Endothelial cell of umbilical vein (primary cell): Measurements from ENCODE around the gene PRSS33. TPM values are rescaled to one million over a fixed set of nuclear protein-coding genes. Genes with fewer than 3 reads are reported as not detected.

Experiments used
- BruUV-seq: library from RNA; stranded (reverse); fragments of 400-500 nt; replicated peaks from 2 replicates; lab custom pipeline; 2021; lab: Mats Ljungman, UMichigan
- CTCF ChIA-PET: fragments of 300-600, 350-600 bp; sonication (Branson Sonifier 250); formaldehyde crosslinking; loops from one replicate; lab custom pipeline; 2021; ENCODE audit warnings: antibody characterized with exemption, inconsistent platforms; lab: Charles Lee
- POLR2A ChIA-PET: fragments of 300-600, 350-600 bp; sonication (Branson Sonifier 250); formaldehyde crosslinking; loops from one replicate; lab custom pipeline; 2021; ENCODE audit warnings: antibody characterized with exemption, inconsistent platforms; lab: Charles Lee
- DNase-seq: peaks from one replicate; pipeline ENCODE4 v3.0.0-alpha.2; 2011; ENCODE audit warnings: low read depth, low spot score
- FAIRE-seq: peaks from 2 replicates; lab custom pipeline; 2011; peaks lifted over from hg19 to GRCh38; lab: Jason Lieb, UNC
- H2AFZ ChIP-seq: 2 replicates; pipeline ENCODE4 v1.6.0; 2012; ENCODE audit warnings: low read depth, low read length, control low read depth, inconsistent platforms
- H3K27ac ChIP-seq: 2 replicates; pipeline ENCODE4 v1.5.1; 2011; ENCODE audit warnings: low read depth, mild to moderate bottlenecking, control low read depth, low read length, moderate library complexity; ENCODE audit not compliant: insufficient read depth
- H3K27me3 ChIP-seq, 2 experiments: 2 replicates each; pipeline versions ENCODE4 v1.6.0 to v1.6.1; 2011; ENCODE audit warnings: low read length in 2 of 2, mixed read lengths in 1 of 2; ENCODE audit not compliant: control insufficient read depth in 2 of 2, insufficient read depth in 2 of 2
- H3K36me3 ChIP-seq, 2 experiments: 2 replicates in 1 of 2; 3 replicates in 1 of 2; pipeline ENCODE4 v1.5.1; 2011; ENCODE audit warnings: low read length in 2 of 2, mild to moderate bottlenecking in 1 of 2, moderate library complexity in 1 of 2; ENCODE audit not compliant: control insufficient read depth in 2 of 2, insufficient read depth in 2 of 2; ENCODE audit errors: extremely low read depth in 1 of 2
- H3K4me1 ChIP-seq: 3 replicates; pipeline ENCODE4 v1.5.1; 2011; ENCODE audit warnings: mild to moderate bottlenecking, low read length; ENCODE audit not compliant: control insufficient read depth, insufficient read depth; ENCODE audit errors: extremely low read depth
- H3K4me2 ChIP-seq: 2 replicates; pipeline ENCODE4 v1.6.1; 2011; ENCODE audit warnings: low read length, control low read depth, mixed read lengths; ENCODE audit not compliant: insufficient read depth
- H3K4me3 ChIP-seq, 3 experiments: fragments of 200-600 bp in 1 of 3; sonication (generic), shearing (Covaris generic) in 1 of 3; replicated peaks in 1 of 3; 2 replicates each; pipeline ENCODE4 v1.5.1; 2011 to 2016; ENCODE audit warnings: control low read depth in 3 of 3, low read length in 3 of 3, mild to moderate bottlenecking in 2 of 3, inconsistent platforms in 1 of 3, low read depth in 1 of 3, moderate library complexity in 1 of 3; ENCODE audit not compliant: insufficient read depth in 1 of 3
- H3K79me2 ChIP-seq: 2 replicates; pipeline ENCODE4 v1.6.0; 2012; ENCODE audit warnings: low read length, inconsistent platforms; ENCODE audit not compliant: control insufficient read depth, insufficient read depth
- H3K9ac ChIP-seq: replicated peaks from 2 replicates; pipeline ENCODE3; 2011; ENCODE audit warnings: low read length, control low read depth; ENCODE audit not compliant: insufficient read depth; ENCODE audit errors: extremely low read depth
- H3K9me1 ChIP-seq: replicated peaks from 3 replicates; pipeline ENCODE4 v1.6.0; 2011; ENCODE audit warnings: mild to moderate bottlenecking, low read length; ENCODE audit not compliant: control insufficient read depth, insufficient read depth; ENCODE audit errors: extremely low read depth
- H3K9me3 ChIP-seq: replicated peaks from 2 replicates; pipeline ENCODE4 v1.5.1; 2012; ENCODE audit warnings: low read length, inconsistent platforms; ENCODE audit not compliant: control insufficient read depth, insufficient read depth
- H4K20me1 ChIP-seq: replicated peaks from 2 replicates; pipeline ENCODE3; 2011; ENCODE audit warnings: mild to moderate bottlenecking, low read length; ENCODE audit not compliant: control insufficient read depth, insufficient read depth; ENCODE audit errors: extremely low read depth
- EZH2 ChIP-seq: IDR thresholded peaks from 2 replicates; pipeline ENCODE4 v1.6.1; 2012; ENCODE audit warnings: borderline replicate concordance, low read depth, mild to moderate bottlenecking, moderate library complexity, low read length, inconsistent platforms; ENCODE audit not compliant: severe bottlenecking
- FOS ChIP-seq: IDR thresholded peaks from 2 replicates; pipeline ENCODE4 v1.6.1; 2011; ENCODE audit warnings: mild to moderate bottlenecking, low read length, moderate library complexity, borderline replicate concordance; ENCODE audit not compliant: insufficient read depth
- GATA2 ChIP-seq: IDR thresholded peaks from 2 replicates; pipeline ENCODE4 v1.7.0; 2011; ENCODE audit warnings: low read depth, mild to moderate bottlenecking, moderate library complexity, mixed read lengths, low read length; ENCODE audit not compliant: insufficient read length, insufficient read depth
- JUN ChIP-seq: IDR thresholded peaks from 2 replicates; pipeline ENCODE4 v1.6.1; 2011; ENCODE audit warnings: borderline replicate concordance, low read depth; ENCODE audit not compliant: insufficient read length, insufficient read depth
- MAX ChIP-seq: IDR thresholded peaks from 2 replicates; pipeline ENCODE4 v1.6.1; 2011; ENCODE audit not compliant: insufficient read depth, insufficient read length
- MYC ChIP-seq: IDR thresholded peaks from one replicate; pipeline ENCODE4 v1.6.1; 2011; ENCODE audit warnings: mild to moderate bottlenecking, low read depth, low read length
- POLR2A ChIP-seq: IDR thresholded peaks from 2 replicates; pipeline ENCODE4 v1.6.1; 2012; ENCODE audit warnings: low read depth, mild to moderate bottlenecking, control low read depth, low read length
- POLR2AphosphoS5 ChIP-seq: IDR thresholded peaks from 2 replicates; pipeline ENCODE4 v1.6.1; 2012; ENCODE audit warnings: low read depth, mild to moderate bottlenecking, control low read depth, low read length, moderate library complexity; ENCODE audit not compliant: insufficient read depth
- dilution Hi-C: fragments of 300-500 bp; cut with MboI; formaldehyde crosslinking; loops from one replicate; pipeline ENCODE4 v1.15.0; 2019; ENCODE audit warnings: low sequenced_read_pairs; ENCODE audit not compliant: extremely low pct_ligation_motif_present
- intact Hi-C: fragments of 100-400 bp; cut with micrococcal nuclease; formaldehyde crosslinking; loops from one replicate; pipeline ENCODE4 v1.10.0; 2022
- polyA plus RNA-seq, 4 experiments: library from polyadenylated mRNA; depleted of rRNA in 3 of 4; stranded (reverse) in 3 of 4; unstranded in 1 of 4; fragments of >200 nt; gene quantifications; 2 replicates each; pipeline versions ENCODE4 v1.2.1 to v1.2.3, GENCODE V29; 2011 to 2012; ENCODE audit warnings: missing spikeins in 1 of 4
- total RNA-seq: library from RNA; stranded (reverse); gene quantifications from 2 replicates; pipeline ENCODE4 v1.2.3, GENCODE V29; 2021
- TF ChIP-seq, protein P1 (sequence below), 2 donors: IDR thresholded peaks; 1 replicate in 1 of 2; 2 replicates in 1 of 2; pipeline ENCODE4 v1.5.1; 2011; ENCODE audit warnings: low read length in 2 of 2, mild to moderate bottlenecking in 2 of 2, moderate library complexity in 2 of 2, control low read depth in 1 of 2, inconsistent platforms in 1 of 2, low read depth in 1 of 2; ENCODE audit not compliant: insufficient read depth in 1 of 2; ENCODE audit errors: extremely low read depth in 1 of 2

PRSS33 gene
- total and polyA plus RNA-seq, 2 donors (not counting 3 experiments of a cell fraction or from before 2014, with no cell fraction given), result not detected

DNA sequence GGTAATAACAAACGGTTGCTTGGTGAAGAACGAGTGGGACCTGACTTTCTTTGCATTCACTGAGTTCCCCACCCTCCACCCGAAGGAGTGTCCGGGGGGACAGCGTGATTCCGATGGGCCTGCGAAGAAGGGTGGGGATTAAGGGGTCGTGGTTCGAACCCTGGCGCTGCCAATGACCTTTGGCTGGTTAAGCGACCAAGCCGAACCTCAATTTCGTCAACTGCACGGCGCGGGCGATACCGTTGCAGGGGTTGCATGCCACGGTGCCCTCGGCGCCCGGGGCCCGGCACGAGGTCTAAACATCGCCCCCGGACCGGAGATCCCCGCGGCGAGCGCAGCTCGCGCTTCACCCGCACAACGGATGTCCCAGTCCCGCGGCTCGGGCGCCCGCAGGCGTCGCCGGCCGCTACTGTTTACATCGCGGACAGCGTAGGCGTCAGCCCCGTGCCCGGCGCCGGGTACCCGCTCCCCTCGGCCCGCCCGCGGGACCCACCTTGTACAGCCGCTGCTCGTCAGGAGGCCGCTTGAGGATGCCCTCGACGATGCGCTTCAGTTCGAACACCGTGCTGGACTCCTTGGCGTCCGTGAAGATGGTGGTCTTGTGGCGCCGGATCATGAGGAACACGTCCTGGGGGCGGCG is 10.7 kb downstream of the PRSS33 start:
- POLR2A ChIA-PET, result no interaction called here
- TF ChIP-seq EZH2 (no peak), POLR2AphosphoS5 (no peak), JUN (no peak), POLR2A (no peak), FOS (no peak), MYC (no peak), MAX (no peak), GATA2 (no peak)
- TF ChIP-seq, protein P1, sequence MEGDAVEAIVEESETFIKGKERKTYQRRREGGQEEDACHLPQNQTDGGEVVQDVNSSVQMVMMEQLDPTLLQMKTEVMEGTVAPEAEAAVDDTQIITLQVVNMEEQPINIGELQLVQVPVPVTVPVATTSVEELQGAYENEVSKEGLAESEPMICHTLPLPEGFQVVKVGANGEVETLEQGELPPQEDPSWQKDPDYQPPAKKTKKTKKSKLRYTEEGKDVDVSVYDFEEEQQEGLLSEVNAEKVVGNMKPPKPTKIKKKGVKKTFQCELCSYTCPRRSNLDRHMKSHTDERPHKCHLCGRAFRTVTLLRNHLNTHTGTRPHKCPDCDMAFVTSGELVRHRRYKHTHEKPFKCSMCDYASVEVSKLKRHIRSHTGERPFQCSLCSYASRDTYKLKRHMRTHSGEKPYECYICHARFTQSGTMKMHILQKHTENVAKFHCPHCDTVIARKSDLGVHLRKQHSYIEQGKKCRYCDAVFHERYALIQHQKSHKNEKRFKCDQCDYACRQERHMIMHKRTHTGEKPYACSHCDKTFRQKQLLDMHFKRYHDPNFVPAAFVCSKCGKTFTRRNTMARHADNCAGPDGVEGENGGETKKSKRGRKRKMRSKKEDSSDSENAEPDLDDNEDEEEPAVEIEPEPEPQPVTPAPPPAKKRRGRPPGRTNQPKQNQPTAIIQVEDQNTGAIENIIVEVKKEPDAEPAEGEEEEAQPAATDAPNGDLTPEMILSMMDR (IDR thresholded peaks at IDR 0.05; ENCODE audit: extremely low read depth in 1 of 2, insufficient read depth in 1 of 2, low read depth in 1 of 2, low read length in 2 of 2), result no peak
- DNase-seq (peak; percentile 39), FAIRE-seq (peak; percentile 18)
- H3K4me1 ChIP-seq, result peaks cover 8% of the 10 kb centered on the region
- peak overlapping the region; percentile 82 for H3K4me2 ChIP-seq
- peaks cover 18% of the 10 kb centered on the region for H3K79me2 ChIP-seq
- peak overlapping the region; percentile 54 for H3K9ac ChIP-seq
- H3K27ac ChIP-seq, result peak overlapping the region; percentile 39
- H3K36me3 ChIP-seq, result peaks cover 2 to 15% of the 10 kb centered on the region in 2 experiments
- H3K27me3 ChIP-seq, result no peaks in the 10 kb centered on the region
- H4K20me1 ChIP-seq, result no peaks in the 10 kb centered on the region
- H3K9me3 ChIP-seq, result no peaks in the 10 kb centered on the region
- no TSS peak for BruUV-seq
- peak overlapping the region; percentile 41 to 96 (median 65) for H3K4me3 ChIP-seq
- CTCF ChIA-PET, result interaction anchor here (1.5 to 4.5 kb wide), 2 partner anchors 62 to 92 kb away, joined by 8 to 20 read pairs; no protein-coding TSS in a partner anchor
- H3K9me1 ChIP-seq, result no peaks in the 10 kb centered on the region
- dilution Hi-C loops (no loop called here), intact Hi-C loops (loop anchor here (1.0 to 10.0 kb wide), 5 partner anchors 24 to 141 kb away; partner anchors contain the start of genes KCTD5, SRRM2 and ZG16B)
- peak overlapping the region; percentile 85 for H2AFZ ChIP-seq
